Stomach (tissue), 9 donors: ENCODE results near the gene KLKB1. TPM values are rescaled to one million over a fixed set of nuclear protein-coding genes. Genes with fewer than 3 reads are reported as not detected.
A peak's percentile ranks its signal among the peaks of the same experiment; 100 is the strongest.
"Not testable (repeated sequence)": the region's sequence is repeated elsewhere in the genome, so short reads cannot be mapped to it uniquely, and the experiment has no call there.

Experiments used
- DNase-seq, 2 donors: peaks; one replicate each; pipeline versions ENCODE4 v3.0.0 to v3.0.0-alpha.2; 2013 to 2019
- H3K27ac ChIP-seq, 5 donors: fragments of 200-600 bp in 4 of 5; sonication (generic) in 4 of 5; one replicate each; pipeline ENCODE4 v1.5.1; 2013 to 2019; ENCODE audit warnings: mild to moderate bottlenecking in 1 of 5, moderate library complexity in 1 of 5
- H3K27me3 ChIP-seq, 3 donors: fragments of 200-600 bp; sonication (generic); one replicate each; pipeline ENCODE4 v1.5.1; 2017 to 2019; ENCODE audit warnings: mixed run types in 1 of 3
- H3K36me3 ChIP-seq, 4 donors: fragments of 200-600 bp; sonication (generic); 1 replicate in 3 of 4; 2 replicates in 1 of 4; pipeline ENCODE4 v1.5.1; 2016 to 2019
- H3K4me1 ChIP-seq, 4 donors: fragments of 200-600 bp; sonication (generic); one replicate each; pipeline ENCODE4 v1.5.1; 2016 to 2019
- H3K4me3 ChIP-seq, 4 donors: fragments of 200-600 bp; sonication (generic) in 3 of 4; one replicate each; pipeline ENCODE4 v1.5.1; 2016 to 2019; ENCODE audit warnings: mild to moderate bottlenecking in 1 of 4
- H3K9me3 ChIP-seq, 4 donors: fragments of 200-600 bp; sonication (generic); one replicate each; pipeline ENCODE4 v1.5.1; 2016 to 2019
- CTCF ChIP-seq, 7 experiments: fragments of 450-650 bp in 4 of 7; fragments of 200-600 bp in 3 of 7; sonication (generic) in 3 of 7; IDR thresholded peaks; one replicate each; pipeline ENCODE4 v1.5.1; 2016 to 2019; ENCODE audit warnings: antibody characterized with exemption in 7 of 7, control low read depth in 2 of 7, mild to moderate bottlenecking in 1 of 7
- EP300 ChIP-seq: sonication (generic); formaldehyde crosslinking; IDR thresholded peaks from one replicate; pipeline ENCODE4 v1.6.1; 2017; ENCODE audit warnings: antibody characterized with exemption
- POLR2A ChIP-seq, 4 donors: fragments of 450-650 bp; IDR thresholded peaks; one replicate each; pipeline ENCODE4 v1.6.1; 2016; ENCODE audit warnings: antibody characterized with exemption in 4 of 4, control low read depth in 2 of 4, mild to moderate bottlenecking in 1 of 4, moderate library complexity in 1 of 4
- POLR2AphosphoS5 ChIP-seq, 3 donors: sonication (generic); formaldehyde crosslinking; IDR thresholded peaks; one replicate each; pipeline ENCODE4 v1.6.1; 2016; ENCODE audit warnings: antibody characterized with exemption in 3 of 3
- WGBS, 5 donors: extraction: QIAGEN DNeasy Blood & Tissue Kit in 3 of 5; methylation state at CpG; one replicate each; pipeline versions ENCODE4 v1.1.5 to v1.1.7; 2013 to 2018; 5-methylcytosine and 5-hydroxymethylcytosine counted together
- intact Hi-C: fragments of 100-400 bp; cut with DNase I; formaldehyde crosslinking; loops from one replicate; pipeline ENCODE4 v1.15.1; 2023; ENCODE audit warnings: low total_unique reads
- polyA plus RNA-seq, 3 donors: library from polyadenylated mRNA; stranded (reverse); fragments of 200-250 nt; gene quantifications; one replicate each; pipeline ENCODE4 v1.2.3, GENCODE V29; 2013
- total RNA-seq, 5 donors: library from RNA; depleted of rRNA; stranded (reverse); fragments of >200 nt; gene quantifications; one replicate each; pipeline versions ENCODE4 v1.1.0 to v1.2.3, GENCODE V29; 2014 to 2016
- donor health status: healthy with polysubstance abuse.
- donor health status: Bipolar disorder and iron deficiency.
- donor health status: healthy.

Gene KLKB1
- total and polyA plus RNA-seq, 8 donors = 0.56 to 1.1 (median 0.66) TPM; not detected in 4

- peak in 1 of 2 donors; percentile 20 for DNase-seq
- intact Hi-C loops = no loop called here
- Histone ChIP-seq H3K9me3 (no peaks in the 10 kb centered on the region), H3K27ac (no peak overlapping the region), H3K27me3 (no peaks in the 10 kb centered on the region), H3K36me3 (peaks cover 0 to 10% (median 0%) of the 10 kb centered on the region in 4 donors), H3K4me1 (no peaks in the 10 kb centered on the region), H3K4me3 (no peak overlapping the region)
- no peak for TF ChIP-seq POLR2AphosphoS5 (IDR thresholded peaks at IDR 0.05)
- no peak for TF ChIP-seq EP300
- no peak for TF ChIP-seq CTCF (IDR thresholded peaks at IDR 0.05)
- no peak for TF ChIP-seq POLR2A (IDR thresholded peaks at IDR 0.05)
- 58 to 69% (median 66%) methylated on average over 6 of the region's 6 CpGs for WGBS, 5 donors
Observed at GRCh38 chr4:186260117-186260503, 32.8 kb downstream of the KLKB1 start.

DNA sequence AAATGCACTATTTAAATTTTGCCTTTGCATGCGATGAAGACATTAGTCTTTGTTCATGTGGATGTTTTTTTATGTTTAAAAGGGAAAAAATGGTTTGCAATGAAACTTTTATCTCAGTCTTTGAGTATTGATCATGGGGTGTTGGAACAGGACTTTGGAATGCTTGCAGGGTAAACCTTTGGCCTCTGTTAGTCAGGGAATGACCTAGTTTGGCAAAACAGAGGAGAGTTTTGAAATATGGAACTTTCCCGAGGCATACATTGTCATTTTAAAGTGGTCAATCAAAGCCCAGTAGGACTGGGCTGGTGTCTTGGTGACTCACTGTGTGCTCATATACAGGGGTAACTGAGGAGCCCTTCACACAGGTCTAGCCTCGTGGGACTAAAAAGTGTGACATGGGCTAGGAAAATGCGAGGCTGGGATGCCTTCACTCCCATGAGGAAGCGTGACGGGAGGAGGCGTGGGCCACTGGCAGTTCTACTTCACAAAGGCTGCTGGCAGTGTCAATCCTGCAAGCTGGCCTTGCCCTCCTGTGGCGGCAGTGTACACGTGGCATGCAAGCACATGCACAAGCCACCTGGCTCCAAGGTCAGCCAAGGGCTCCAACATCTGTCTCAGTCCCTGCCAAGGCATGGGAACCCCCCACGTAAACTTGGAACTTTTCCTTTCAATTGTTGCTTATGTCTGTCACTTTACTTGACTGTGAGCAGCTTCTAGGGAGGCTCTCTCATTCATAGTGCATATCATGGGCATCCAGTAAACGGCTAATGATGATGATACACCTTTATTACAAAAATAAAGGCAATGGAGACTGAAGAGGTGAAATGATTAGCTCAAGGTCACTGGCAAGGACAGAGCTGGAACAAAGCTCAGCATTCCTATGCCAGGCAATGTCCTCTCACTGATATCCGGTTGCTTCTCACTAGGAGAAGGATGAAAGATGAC, 33.5 kb downstream of the KLKB1 start:
- peaks cover 0 to 10% (median 0%) of the 10 kb centered on the region in 4 donors for H3K36me3 ChIP-seq
- no peaks in the 10 kb centered on the region for H3K4me1 ChIP-seq
- H3K27me3 ChIP-seq = no peaks in the 10 kb centered on the region
- no peaks in the 10 kb centered on the region for H3K9me3 ChIP-seq
- no peak overlapping the region for H3K27ac ChIP-seq
- TF ChIP-seq EP300 (no peak), POLR2AphosphoS5 (IDR thresholded peaks at IDR 0.05) (no peak), CTCF (IDR thresholded peaks at IDR 0.05) (no peak), POLR2A (IDR thresholded peaks at IDR 0.05) (no peak)
- peak in 1 of 2 donors; percentile 68 for DNase-seq
- H3K4me3 ChIP-seq = no peak overlapping the region
- 58 to 72% (median 66%) methylated on average over 12 of the region's 12 CpGs for WGBS, 5 donors
- intact Hi-C loops = no loop called here

GRCh38 chr4:186264660-186265059, 37.4 kb downstream of the KLKB1 start:
- no peaks in the 10 kb centered on the region for H3K27me3 ChIP-seq
- WGBS, 5 donors = 83 to 94% (median 92%) methylated on average over 7 of the region's 7 CpGs
- H3K36me3 ChIP-seq = no peaks in the 10 kb centered on the region
- H3K27ac ChIP-seq = no peak overlapping the region
- peaks cover 0 to 10% (median 0%) of the 10 kb centered on the region in 4 donors for H3K4me1 ChIP-seq
- DNase-seq = no peak
- intact Hi-C loops = no loop called here
- H3K9me3 ChIP-seq = no peaks in the 10 kb centered on the region
- no peak for TF ChIP-seq POLR2A (IDR thresholded peaks at IDR 0.05)
- TF ChIP-seq CTCF (IDR thresholded peaks at IDR 0.05) = no peak
- TF ChIP-seq EP300 = no peak
- no peak for TF ChIP-seq POLR2AphosphoS5 (IDR thresholded peaks at IDR 0.05)
- H3K4me3 ChIP-seq = no peak overlapping the region

DNA sequence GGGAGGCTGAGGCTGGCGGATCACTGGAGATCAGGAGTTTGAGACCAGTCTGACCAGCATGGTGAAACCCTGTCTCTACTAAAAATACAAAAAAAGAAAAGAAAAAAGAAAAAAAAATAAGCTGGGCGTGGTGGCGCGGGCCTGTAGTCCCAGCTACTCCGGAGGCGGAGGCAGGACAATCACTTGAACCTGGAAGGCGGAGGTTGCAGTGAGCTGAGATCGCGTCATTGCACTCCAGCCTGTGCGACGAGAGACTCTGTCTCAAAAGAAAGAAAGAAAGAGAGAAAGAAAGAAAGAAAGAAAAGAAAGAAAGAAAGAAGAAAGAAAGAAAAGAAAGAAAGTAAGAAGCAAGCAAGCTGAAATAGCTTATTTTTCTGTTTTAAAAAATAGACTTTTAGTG, 37.9 kb downstream of the KLKB1 start:
- H3K4me3 ChIP-seq, H3K9me3 ChIP-seq, DNase-seq, H3K27me3 ChIP-seq, H3K27ac ChIP-seq, intact Hi-C loops, H3K36me3 ChIP-seq: not testable (repeated sequence)
- peaks cover 0 to 10% (median 0%) of the 10 kb centered on the region in 4 donors for H3K4me1 ChIP-seq
- 91 to 97% (median 94%) methylated on average over 11 of the region's 11 CpGs for WGBS, 5 donors
